RWPE2 (cell line): ENCODE measurements around the gene REG3G.

Source experiments
- ATAC-seq: fragments of 200-7000 bp; cut with Tn5 transposase; 3 replicates; pipeline ENCODE4 v1.9.1; 2021; ENCODE audit warnings: low read depth
- DNase-seq: peaks from one replicate; pipeline ENCODE4 v3.0.0-alpha.2; 2020; ENCODE audit warnings: low spot score
- H3K27ac ChIP-seq: fragments of 450-650 bp; 2 replicates; pipeline ENCODE4 v1.5.1; 2017; ENCODE audit warnings: mild to moderate bottlenecking; ENCODE audit not compliant: poor library complexity, severe bottlenecking
- H3K27me3 ChIP-seq: fragments of 250-450 bp; sonication (Bioruptor Pico); 2 replicates; pipeline ENCODE4 v1.5.1; 2021; ENCODE audit warnings: mild to moderate bottlenecking, moderate library complexity; ENCODE audit not compliant: insufficient read depth, poor library complexity, severe bottlenecking
- H3K36me3 ChIP-seq: fragments of 250-450 bp; sonication (Bioruptor Pico); 2 replicates; pipeline ENCODE4 v1.5.1; 2020; ENCODE audit warnings: low read depth, mild to moderate bottlenecking, moderate library complexity
- H3K4me1 ChIP-seq: fragments of 250-450 bp; sonication (Bioruptor Pico); 2 replicates; pipeline ENCODE4 v1.5.1; 2021; ENCODE audit warnings: mild to moderate bottlenecking, moderate library complexity; ENCODE audit not compliant: insufficient read depth, poor library complexity, severe bottlenecking
- H3K4me3 ChIP-seq: fragments of 250-450 bp; sonication (Bioruptor Pico); 2 replicates; pipeline ENCODE4 v1.5.1; 2021; ENCODE audit warnings: mild to moderate bottlenecking, moderate library complexity; ENCODE audit not compliant: severe bottlenecking
- H3K9me3 ChIP-seq: fragments of 250-450 bp; sonication (Bioruptor Pico); 2 replicates; pipeline ENCODE4 v1.5.1; 2021; ENCODE audit warnings: mild to moderate bottlenecking, moderate library complexity; ENCODE audit not compliant: severe bottlenecking
- TF ChIP-seq, protein P1 (sequence below): fragments of 450-650 bp; IDR thresholded peaks from one replicate; pipeline ENCODE4 v1.5.1; 2017; ENCODE audit warnings: mild to moderate bottlenecking, moderate library complexity; ENCODE audit not compliant: poor library complexity, severe bottlenecking

The REG3G gene

DNA sequence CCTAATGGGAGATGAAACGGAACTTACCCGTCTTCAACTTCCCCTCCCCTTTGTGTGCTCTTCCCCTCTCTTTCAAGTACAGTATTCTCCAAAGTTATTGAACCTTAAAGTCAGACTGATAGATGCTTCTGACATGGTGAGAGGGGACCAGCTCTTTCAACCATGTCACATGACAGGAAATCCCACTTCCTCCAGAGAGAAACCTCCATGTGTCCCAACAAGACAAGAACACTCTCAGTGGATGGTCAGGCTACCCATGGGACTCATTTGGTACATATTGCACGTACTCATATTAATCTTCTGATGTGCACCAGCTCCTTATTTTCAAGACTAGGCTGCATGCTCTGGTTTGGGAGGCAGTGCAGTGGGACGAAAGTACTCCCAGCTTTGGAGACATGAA, 44.6 kb upstream of the REG3G start:
- Histone ChIP-seq H3K4me1 (no peaks in the 10 kb centered on the region), H3K9me3 (no peaks in the 10 kb centered on the region), H3K36me3 (no peaks in the 10 kb centered on the region), H3K27ac (no peak overlapping the region), H3K27me3 (no peaks in the 10 kb centered on the region), H3K4me3 (no peak overlapping the region)
- TF ChIP-seq, protein P1, sequence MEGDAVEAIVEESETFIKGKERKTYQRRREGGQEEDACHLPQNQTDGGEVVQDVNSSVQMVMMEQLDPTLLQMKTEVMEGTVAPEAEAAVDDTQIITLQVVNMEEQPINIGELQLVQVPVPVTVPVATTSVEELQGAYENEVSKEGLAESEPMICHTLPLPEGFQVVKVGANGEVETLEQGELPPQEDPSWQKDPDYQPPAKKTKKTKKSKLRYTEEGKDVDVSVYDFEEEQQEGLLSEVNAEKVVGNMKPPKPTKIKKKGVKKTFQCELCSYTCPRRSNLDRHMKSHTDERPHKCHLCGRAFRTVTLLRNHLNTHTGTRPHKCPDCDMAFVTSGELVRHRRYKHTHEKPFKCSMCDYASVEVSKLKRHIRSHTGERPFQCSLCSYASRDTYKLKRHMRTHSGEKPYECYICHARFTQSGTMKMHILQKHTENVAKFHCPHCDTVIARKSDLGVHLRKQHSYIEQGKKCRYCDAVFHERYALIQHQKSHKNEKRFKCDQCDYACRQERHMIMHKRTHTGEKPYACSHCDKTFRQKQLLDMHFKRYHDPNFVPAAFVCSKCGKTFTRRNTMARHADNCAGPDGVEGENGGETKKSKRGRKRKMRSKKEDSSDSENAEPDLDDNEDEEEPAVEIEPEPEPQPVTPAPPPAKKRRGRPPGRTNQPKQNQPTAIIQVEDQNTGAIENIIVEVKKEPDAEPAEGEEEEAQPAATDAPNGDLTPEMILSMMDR, result no peak
- ATAC-seq, result no peak
- no peak for DNase-seq

DNA sequence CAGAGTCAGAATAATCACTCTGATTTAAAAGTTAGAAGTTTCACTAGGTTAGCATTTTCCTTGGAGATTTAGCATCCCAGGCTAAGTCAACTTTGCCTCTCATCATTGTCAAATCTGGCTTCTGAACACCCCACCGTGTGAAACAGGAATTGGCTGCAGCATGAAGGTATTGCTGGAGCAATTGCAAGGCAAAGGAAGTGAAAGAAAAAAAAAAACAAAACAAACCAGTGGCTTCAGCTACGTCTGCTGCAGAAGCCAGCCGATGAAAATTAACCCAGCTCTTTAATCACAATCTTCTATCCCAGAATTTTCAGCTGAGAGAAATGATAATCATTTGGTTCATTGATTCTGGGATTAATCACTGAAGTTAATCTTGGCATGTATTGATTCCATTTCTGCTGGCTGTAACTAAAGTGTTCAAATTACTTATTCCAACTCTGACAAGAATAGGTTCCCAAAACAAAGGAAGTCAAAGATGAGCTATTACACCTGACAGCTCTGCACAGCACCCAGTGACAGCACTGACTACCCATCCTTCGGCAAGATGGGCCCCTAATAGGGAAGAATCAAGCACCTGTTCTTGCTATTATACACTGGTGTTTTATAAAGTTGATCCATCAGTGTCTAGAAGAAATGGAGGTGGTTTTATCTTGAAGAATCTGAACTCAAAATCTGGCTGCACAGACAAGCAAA, 42.7 kb upstream of the REG3G start:
- Histone ChIP-seq H3K36me3 (no peaks in the 10 kb centered on the region), H3K27ac (no peak overlapping the region), H3K4me1 (no peaks in the 10 kb centered on the region), H3K4me3 (no peak overlapping the region), H3K27me3 (no peaks in the 10 kb centered on the region), H3K9me3 (no peaks in the 10 kb centered on the region)
- ATAC-seq (no peak), DNase-seq (no peak)
- TF ChIP-seq, protein P1, result no peak

DNA sequence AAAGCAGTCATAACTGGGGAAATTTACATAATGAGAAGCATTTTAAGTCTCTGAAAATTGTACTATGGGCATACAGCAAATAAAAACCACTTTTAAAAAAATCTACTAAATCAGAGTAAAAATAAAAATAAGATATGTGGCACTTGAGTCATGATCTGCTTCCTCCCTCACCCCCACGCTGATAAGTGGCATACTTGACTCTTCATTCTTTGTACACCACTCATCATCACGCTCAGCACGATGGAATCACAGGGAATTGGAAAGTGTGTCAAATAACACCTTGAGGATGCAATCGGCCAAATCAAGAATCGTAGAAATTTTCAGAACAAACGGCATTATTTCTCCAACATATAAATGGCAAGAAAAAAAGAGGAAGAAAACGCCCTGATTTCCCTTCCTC, 41.1 kb upstream of the REG3G start:
- DNase-seq (no peak), ATAC-seq (no peak)
- Histone ChIP-seq H3K36me3 (no peaks in the 10 kb centered on the region), H3K4me1 (no peaks in the 10 kb centered on the region), H3K27me3 (no peaks in the 10 kb centered on the region), H3K4me3 (no peak overlapping the region), H3K27ac (no peak overlapping the region), H3K9me3 (no peaks in the 10 kb centered on the region)
- TF ChIP-seq, protein P1, result no peak

DNA sequence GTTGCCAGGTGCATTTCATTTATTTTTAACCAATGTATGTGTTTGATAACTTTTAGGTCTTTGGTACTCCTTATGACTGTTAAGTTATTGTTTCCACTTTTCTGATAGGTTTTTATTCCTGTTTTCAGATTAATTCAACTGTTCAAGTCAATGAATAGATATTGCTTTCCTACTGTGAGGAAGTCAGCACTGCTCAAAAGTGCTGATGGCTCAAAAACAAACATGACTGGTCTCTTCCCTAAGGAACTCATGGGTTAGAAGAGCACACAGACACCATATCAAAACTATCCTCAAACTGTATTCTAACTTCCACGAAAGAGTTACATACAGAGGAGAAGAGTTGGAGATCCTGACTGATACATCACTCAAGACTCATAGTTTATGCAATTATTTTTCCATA, 39.9 kb upstream of the REG3G start:
- no peaks in the 10 kb centered on the region for H3K36me3 ChIP-seq
- no peak for DNase-seq
- TF ChIP-seq, protein P1, result no peak
- no peak overlapping the region for H3K27ac ChIP-seq
- no peak overlapping the region for H3K4me3 ChIP-seq
- H3K4me1 ChIP-seq, result no peaks in the 10 kb centered on the region
- no peaks in the 10 kb centered on the region for H3K9me3 ChIP-seq
- no peak for ATAC-seq
- no peaks in the 10 kb centered on the region for H3K27me3 ChIP-seq

DNA sequence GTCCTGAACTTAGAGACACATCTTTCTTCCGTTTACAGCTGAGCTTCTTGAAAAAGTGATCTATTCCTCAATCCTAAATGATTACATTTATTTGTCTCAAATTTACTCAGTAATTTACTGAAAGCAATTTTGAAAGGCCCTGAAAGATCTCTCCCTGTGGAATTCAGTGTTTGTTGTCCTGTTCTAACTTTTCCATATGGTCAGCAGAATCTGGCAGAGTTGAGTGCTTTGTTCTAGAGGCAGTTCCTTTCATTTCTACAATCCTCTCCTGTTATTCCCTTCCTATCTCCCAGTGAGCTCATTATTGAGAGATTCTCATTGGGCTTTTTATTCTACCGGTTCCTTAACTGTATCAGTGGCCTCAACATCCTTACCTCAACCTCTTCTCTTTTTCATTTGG, 36.5 kb upstream of the REG3G start:
- DNase-seq (no peak), ATAC-seq (no peak)
- no peak overlapping the region for H3K4me3 ChIP-seq
- H3K36me3 ChIP-seq, result no peaks in the 10 kb centered on the region
- no peak overlapping the region for H3K27ac ChIP-seq
- TF ChIP-seq, protein P1, result no peak
- peaks cover 20% of the 10 kb centered on the region for H3K27me3 ChIP-seq
- no peaks in the 10 kb centered on the region for H3K4me1 ChIP-seq
- no peaks in the 10 kb centered on the region for H3K9me3 ChIP-seq
